NCI-H345 treated with DMSO at 0.1 percent for 48 hours (cell line): ENCODE data around the gene LAGE3.

Experiments used
- DNase-seq: peaks from one replicate; lab custom pipeline; 2025; ENCODE audit not compliant: unreplicated experiment; lab: John Stamatoyannopoulos, UW

Gene LAGE3

GRCh38 chrX:154435171-154435733 is 43.8 kb downstream of the LAGE3 start:
- DNase-seq: no peak

- no peak for DNase-seq
Measured at GRCh38 chrX:154434394-154435168, 44.5 kb downstream of the LAGE3 start.

- DNase-seq: no peak
Measured at GRCh38 chrX:154433605-154434004, 45.5 kb downstream of the LAGE3 start.

GRCh38 chrX:154432210-154432609 is 46.9 kb downstream of the LAGE3 start:
- DNase-seq: no peak

- no peak for DNase-seq
Measured at GRCh38 chrX:154431341-154431740, 47.7 kb downstream of the LAGE3 start.

GRCh38 chrX:154430916-154431315 is 48.2 kb downstream of the LAGE3 start:
- DNase-seq: no peak

GRCh38 chrX:154430479-154430878 is 48.6 kb downstream of the LAGE3 start:
- no peak for DNase-seq

- no peak for DNase-seq
Measured at GRCh38 chrX:154429711-154430110, 49.4 kb downstream of the LAGE3 start.

GRCh38 chrX:154428176-154429171 is 50.6 kb downstream of the LAGE3 start, which contains the start of gene ATP6AP1:
ATP6AP1 (plus strand) TSS chrX:154428677; CDS start chrX:154428693, 16 bp downstream.
- peak; percentile 76 for DNase-seq
